Left forelimb (tissue), 1 donor: ENCODE data around the gene PCDHA2.
"Not testable (repeated sequence)": the region's sequence is repeated elsewhere in the genome, so short reads cannot be mapped to it uniquely, and the experiment has no call there.

Experiments
- DNase-seq: peaks from one replicate; pipeline ENCODE4 v3.0.0-alpha.2; 2018; ENCODE audit warnings: low spot score

PCDHA2 gene

GRCh38 chr5:140821375-140822280 lies 27.0 kb downstream of the PCDHA2 start, which contains the start of gene PCDHA5:
Gene PCDHA5 (plus strand): TSS chr5:140821613.
- DNase-seq, result no peak

GRCh38 chr5:140822281-140822629 lies 27.6 kb downstream of the PCDHA2 start:
- no peak for DNase-seq

GRCh38 chr5:140822969-140823368 lies 28.3 kb downstream of the PCDHA2 start:
- DNase-seq, result not testable (repeated sequence)

GRCh38 chr5:140823475-140823874 lies 28.8 kb downstream of the PCDHA2 start:
- no peak for DNase-seq

GRCh38 chr5:140827704-140828361 lies 33.2 kb downstream of the PCDHA2 start, which contains the start of gene PCDHA6:
Gene PCDHA6 (plus strand): TSS chr5:140827960. CDS start chr5:140828092, 132 bp downstream.
- DNase-seq, result no peak

- no peak for DNase-seq
These were observed 33.7 kb downstream of the PCDHA2 start for GRCh38 chr5:140828362-140828737.

- DNase-seq, result not testable (repeated sequence)
These were observed 35.2 kb downstream of the PCDHA2 start for GRCh38 chr5:140829511-140830501.

- no peak for DNase-seq
These were observed 39.3 kb downstream of the PCDHA2 start, which contains the start of gene PCDHA7 for GRCh38 chr5:140833993-140834392. Gene PCDHA7 (plus strand): TSS chr5:140834269. CDS start chr5:140834384, 115 bp downstream.

GRCh38 chr5:140834439-140835008 lies 39.9 kb downstream of the PCDHA2 start:
- DNase-seq, result not testable (repeated sequence)

- DNase-seq, result no peak
These were observed 41.2 kb downstream of the PCDHA2 start for GRCh38 chr5:140835622-140836510.

GRCh38 chr5:140840978-140841962 lies 46.6 kb downstream of the PCDHA2 start, which contains the start of gene PCDHA8:
Gene PCDHA8 (plus strand): TSS chr5:140841187. CDS start chr5:140841322, 135 bp downstream.
- no peak for DNase-seq

- DNase-seq, result no peak
These were observed 48.4 kb downstream of the PCDHA2 start for GRCh38 chr5:140842798-140843733.
